AG04450 (cell line): ENCODE data around the gene PI4KA. TPM values are rescaled to one million over a fixed set of nuclear protein-coding genes. Genes with fewer than 3 reads are reported as not detected.
"Not testable (repeated sequence)": the region's sequence is repeated elsewhere in the genome, so short reads cannot be mapped to it uniquely, and the experiment has no call there.

ENCODE experiments used
- CTCF ChIA-PET: fragments of 300-600, 350-600 bp; formaldehyde crosslinking; extraction: SDS; loops from one replicate; lab custom pipeline; 2022; ENCODE audit warnings: antibody characterized with exemption, inconsistent platforms; lab: Charles Lee
- POLR2A ChIA-PET: fragments of 350-600 bp; formaldehyde crosslinking; extraction: SDS; loops from one replicate; lab custom pipeline; 2021; ENCODE audit warnings: antibody characterized with exemption, inconsistent platforms; lab: Yijun Ruan, JAX
- DNase-seq: peaks from one replicate; pipeline ENCODE4 v3.0.0-alpha.2; 2011; ENCODE audit warnings: low read depth, low spot score
- H3K27ac ChIP-seq: one replicate; pipeline ENCODE4 v1.5.1; 2012; ENCODE audit warnings: low read depth, low read length, control low read depth
- H3K27me3 ChIP-seq: one replicate; pipeline ENCODE4 v1.6.0; 2012; ENCODE audit warnings: low read length; ENCODE audit not compliant: control insufficient read depth, insufficient read depth
- H3K4me3 ChIP-seq: 2 replicates; pipeline ENCODE4 v1.5.1; 2011; ENCODE audit warnings: mild to moderate bottlenecking, low read depth, low read length, control low read depth
- H3K9me3 ChIP-seq: 2 replicates; pipeline ENCODE4 v1.5.1; 2012; ENCODE audit warnings: low read length; ENCODE audit not compliant: control insufficient read depth, insufficient read depth
- CTCF ChIP-seq: IDR thresholded peaks from 2 replicates; pipeline ENCODE4 v1.5.1; 2011; ENCODE audit warnings: low read depth, low read length, control low read depth, inconsistent platforms
- polyA plus RNA-seq: library from polyadenylated mRNA; depleted of rRNA; stranded (reverse); fragments of >200 nt; gene quantifications from 2 replicates; pipeline ENCODE4 v1.2.3, GENCODE V29; 2011

PI4KA gene
- polyA plus RNA-seq, 1 experiment: 27.5 TPM

- H3K27me3 ChIP-seq: no peaks in the 10 kb centered on the region
- H3K4me3 ChIP-seq: no peak overlapping the region
- no peak for DNase-seq
- H3K9me3 ChIP-seq: no peaks in the 10 kb centered on the region
- no peak for TF ChIP-seq CTCF
- ChIA-PET CTCF (interaction anchor here (0.7 to 1.2 kb wide), 3 partner anchors 11 to 310 kb away, joined by 3 to 4 read pairs (median 3); no protein-coding TSS in a partner anchor), POLR2A (interaction anchor here (0.6 kb wide), 1 partner anchor 15 kb away, joined by 8 read pairs; no protein-coding TSS in a partner anchor)
- H3K27ac ChIP-seq: no peak overlapping the region
Measured at GRCh38 chr22:20740222-20740951, 118.2 kb downstream of the PI4KA start.

GRCh38 chr22:20738394-20739089 lies 120.1 kb downstream of the PI4KA start:
- Histone ChIP-seq H3K27ac (no peak overlapping the region), H3K9me3 (no peaks in the 10 kb centered on the region), H3K27me3 (no peaks in the 10 kb centered on the region), H3K4me3 (no peak overlapping the region)
- TF ChIP-seq CTCF: no peak
- ChIA-PET CTCF (interaction anchor here (0.6 to 0.7 kb wide), 2 partner anchors 7 to 46 kb away, joined by 4 to 9 read pairs; no protein-coding TSS in a partner anchor), POLR2A (no interaction called here)
- DNase-seq: no peak

GRCh38 chr22:20736891-20737290 lies 121.7 kb downstream of the PI4KA start:
- H3K27me3 ChIP-seq, H3K9me3 ChIP-seq, H3K4me3 ChIP-seq, POLR2A ChIA-PET, H3K27ac ChIP-seq, DNase-seq, CTCF ChIA-PET: not testable (repeated sequence)

GRCh38 chr22:20735356-20736162 lies 123.1 kb downstream of the PI4KA start:
- H3K9me3 ChIP-seq, CTCF ChIA-PET, H3K27me3 ChIP-seq, H3K4me3 ChIP-seq, DNase-seq, H3K27ac ChIP-seq, POLR2A ChIA-PET: not testable (repeated sequence)

- H3K27me3 ChIP-seq, H3K27ac ChIP-seq, CTCF ChIA-PET, H3K9me3 ChIP-seq, POLR2A ChIA-PET, DNase-seq, H3K4me3 ChIP-seq: not testable (repeated sequence)
Measured at GRCh38 chr22:20732431-20732830, 126.2 kb downstream of the PI4KA start.

- TF ChIP-seq CTCF: no peak
- H3K27ac ChIP-seq: no peak overlapping the region
- no peaks in the 10 kb centered on the region for H3K9me3 ChIP-seq
- ChIA-PET CTCF (no interaction called here), POLR2A (no interaction called here)
- H3K27me3 ChIP-seq: no peaks in the 10 kb centered on the region
- no peak overlapping the region for H3K4me3 ChIP-seq
- no peak for DNase-seq
Measured at GRCh38 chr22:20729194-20729593, 129.4 kb downstream of the PI4KA start.
